ENCODE measurements around the gene ARFRP1. TPM values are rescaled to one million over a fixed set of nuclear protein-coding genes. Genes with fewer than 3 reads are reported as not detected.

ARFRP1 gene
- total and polyA plus RNA-seq, 2 of the 13 experiments (the other 11 are each of a cell fraction or from before 2014, with no cell fraction given) = 32.0 to 51.1 TPM

- TF ChIP-seq POLR2AphosphoS5 (IDR thresholded peaks at IDR 0.05; ENCODE audit: low read depth, low read length) (no peak), ZNF616 (CRISPR knock-in tag; IDR thresholded peaks at IDR 0.05; ENCODE audit: low read depth) (no peak), ZNF10 (CRISPR knock-in tag; IDR thresholded peaks at IDR 0.05; ENCODE audit: borderline replicate concordance, low read depth) (no peak), ZBTB2 (CRISPR knock-in tag; IDR thresholded peaks at IDR 0.05; ENCODE audit: low read depth) (peak; percentile 65), JDP2 (CRISPR knock-in tag; IDR thresholded peaks at IDR 0.05; ENCODE audit: borderline replicate concordance) (no peak), SOX5 (CRISPR knock-in tag; IDR thresholded peaks at IDR 0.05; ENCODE audit: borderline replicate concordance) (no peak), FOXO4 (CRISPR knock-in tag; conservative IDR thresholded peaks at IDR 0.05) (no peak), CREM (IDR thresholded peaks at IDR 0.05) (no peak), CREM (CRISPR knock-in tag; IDR thresholded peaks at IDR 0.05) (no peak), ZNF563 (CRISPR knock-in tag; IDR thresholded peaks at IDR 0.05) (no peak; the same call in 1 of the 2 replicates), HIC2 (CRISPR knock-in tag; IDR thresholded peaks at IDR 0.05; ENCODE audit: low read depth) (no peak), STAT6 (CRISPR knock-in tag; IDR thresholded peaks at IDR 0.05; ENCODE audit: borderline replicate concordance) (no peak), ZNF800 (CRISPR knock-in tag; IDR thresholded peaks at IDR 0.05) (no peak), ISX (CRISPR knock-in tag; conservative IDR thresholded peaks at IDR 0.05) (no peak), HOXA9 (CRISPR knock-in tag; IDR thresholded peaks at IDR 0.05; ENCODE audit: borderline replicate concordance) (peak; percentile 81), CREB1 (IDR thresholded peaks at IDR 0.05) (no peak), CREB1 (CRISPR knock-in tag; IDR thresholded peaks at IDR 0.05) (no peak), SNAPC5 (CRISPR knock-in tag; IDR thresholded peaks at IDR 0.05; ENCODE audit: borderline replicate concordance) (0 out of 2 replicates have a peak, but pooled peaks have one; percentile 56), TGIF2 (CRISPR knock-in tag; IDR thresholded peaks at IDR 0.05) (no peak), HMG20B (CRISPR knock-in tag; conservative IDR thresholded peaks at IDR 0.05) (no peak), ZNF644 (CRISPR knock-in tag; IDR thresholded peaks at IDR 0.05; ENCODE audit: low read depth) (no peak), KMT2B (CRISPR knock-in tag; IDR thresholded peaks at IDR 0.05) (no peak)
Measured at GRCh38 chr20:63740070-63740626, 32.4 kb upstream of the ARFRP1 start (continued).
